ENCODE data around the gene ZNF107.

DNA sequence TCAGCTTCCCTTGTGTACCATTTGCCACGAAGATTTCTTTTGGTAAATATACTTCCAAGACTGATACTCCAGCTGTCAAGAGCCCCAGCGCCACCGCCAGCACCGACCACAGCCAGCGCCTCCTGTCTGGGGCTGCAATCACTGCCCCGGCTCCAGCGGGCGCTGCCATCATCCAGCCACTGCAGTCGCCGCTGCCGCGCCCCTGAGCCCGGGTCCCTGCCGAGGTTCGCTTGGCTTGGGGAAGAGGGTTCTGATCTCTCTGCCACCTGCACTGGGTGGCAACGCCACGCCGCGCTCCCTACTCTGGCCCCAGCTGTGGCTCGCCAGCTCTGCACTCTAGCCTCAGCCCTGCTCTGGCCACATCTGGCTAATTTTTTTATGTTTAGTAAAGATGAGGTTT lies 70.6 kb downstream of the ZNF107 start:
- TF ChIP-seq CTCF (IDR thresholded peaks at IDR 0.05): no peak
- no peak for TF ChIP-seq POLR2A (IDR thresholded peaks at IDR 0.05)

Measured in adrenal gland (tissue), 5 donors.